ENCODE measurements around the gene ABHD16A.

ABHD16A gene

DNA sequence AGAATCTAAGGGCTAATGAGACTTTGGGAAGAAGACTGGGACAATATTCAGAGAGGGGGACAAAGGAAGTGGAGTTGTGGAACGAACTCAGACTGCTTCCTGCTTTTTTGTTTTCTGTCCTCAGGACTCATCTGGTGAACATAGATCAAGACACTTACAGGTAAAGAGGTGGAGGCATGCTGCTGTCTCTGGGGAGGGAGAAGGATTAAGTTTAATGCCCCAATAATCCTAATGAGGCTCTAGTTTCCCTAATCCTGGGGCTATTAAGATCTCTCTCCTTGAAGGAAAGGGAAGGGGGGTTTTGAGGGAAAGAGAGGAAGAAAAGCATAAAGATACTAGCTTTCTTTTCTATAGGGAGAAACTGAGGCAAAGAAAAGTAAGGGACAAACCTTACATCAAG is 41.3 kb upstream of the ABHD16A start:
- H4K20me1 ChIP-seq (ENCODE audit: insufficient read depth), result no peaks in the 10 kb centered on the region

DNA sequence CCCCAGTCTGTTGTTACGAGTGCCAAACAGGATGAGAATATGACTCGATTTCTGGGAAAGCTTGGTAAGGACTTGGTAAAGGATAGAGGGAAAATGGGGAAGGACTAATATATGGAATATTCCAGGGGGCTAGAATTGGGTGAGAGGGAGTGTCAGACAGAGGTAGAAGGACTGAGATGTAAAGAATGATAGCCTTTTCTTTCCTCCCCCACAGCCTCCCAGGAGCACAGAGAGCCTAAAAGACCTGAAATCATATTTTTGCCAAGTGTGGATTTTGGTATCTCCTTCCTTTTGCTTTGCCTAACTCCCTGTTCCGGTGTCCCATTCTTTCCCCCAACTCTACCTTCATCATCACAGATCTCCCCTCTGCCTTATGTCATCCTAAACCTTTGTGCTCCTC is 39.8 kb upstream of the ABHD16A start:
- TF ChIP-seq, protein P1, sequence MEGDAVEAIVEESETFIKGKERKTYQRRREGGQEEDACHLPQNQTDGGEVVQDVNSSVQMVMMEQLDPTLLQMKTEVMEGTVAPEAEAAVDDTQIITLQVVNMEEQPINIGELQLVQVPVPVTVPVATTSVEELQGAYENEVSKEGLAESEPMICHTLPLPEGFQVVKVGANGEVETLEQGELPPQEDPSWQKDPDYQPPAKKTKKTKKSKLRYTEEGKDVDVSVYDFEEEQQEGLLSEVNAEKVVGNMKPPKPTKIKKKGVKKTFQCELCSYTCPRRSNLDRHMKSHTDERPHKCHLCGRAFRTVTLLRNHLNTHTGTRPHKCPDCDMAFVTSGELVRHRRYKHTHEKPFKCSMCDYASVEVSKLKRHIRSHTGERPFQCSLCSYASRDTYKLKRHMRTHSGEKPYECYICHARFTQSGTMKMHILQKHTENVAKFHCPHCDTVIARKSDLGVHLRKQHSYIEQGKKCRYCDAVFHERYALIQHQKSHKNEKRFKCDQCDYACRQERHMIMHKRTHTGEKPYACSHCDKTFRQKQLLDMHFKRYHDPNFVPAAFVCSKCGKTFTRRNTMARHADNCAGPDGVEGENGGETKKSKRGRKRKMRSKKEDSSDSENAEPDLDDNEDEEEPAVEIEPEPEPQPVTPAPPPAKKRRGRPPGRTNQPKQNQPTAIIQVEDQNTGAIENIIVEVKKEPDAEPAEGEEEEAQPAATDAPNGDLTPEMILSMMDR (conservative IDR thresholded peaks at IDR 0.05; ENCODE audit: low read depth, low read length), result no peak
- peaks cover 12% of the 10 kb centered on the region; the same call in 1 of the 2 replicates for H3K79me2 ChIP-seq (ENCODE audit: insufficient read depth, low read depth)
- no peaks in the 10 kb centered on the region for H3K36me3 ChIP-seq (ENCODE audit: insufficient read depth)
- H4K20me1 ChIP-seq (ENCODE audit: insufficient read depth), result no peaks in the 10 kb centered on the region
- H3K9ac ChIP-seq, result no peak overlapping the region
- H3K4me3 ChIP-seq (IDR thresholded peaks at IDR 0.05; ENCODE audit: insufficient read depth, low read depth, low read length), result no peak overlapping the region
- no peak overlapping the region for H2AFZ ChIP-seq (ENCODE audit: low read depth)
- H3K4me1 ChIP-seq (ENCODE audit: low read depth, poor library complexity, severe bottlenecking), result peaks cover 27% of the 10 kb centered on the region
- no peak overlapping the region for H3K27ac ChIP-seq
- no peaks in the 10 kb centered on the region for H3K27me3 ChIP-seq (ENCODE audit: insufficient read depth, low read depth)
- no peak overlapping the region for H3K4me2 ChIP-seq

More for the DNA sequence above, 41.3 kb upstream of the ABHD16A start:
- Histone ChIP-seq H3K36me3 (ENCODE audit: insufficient read depth) (no peaks in the 10 kb centered on the region), H3K4me2 (no peak overlapping the region), H3K27ac (no peak overlapping the region), H3K4me3 (IDR thresholded peaks at IDR 0.05; ENCODE audit: insufficient read depth, low read depth, low read length) (no peak overlapping the region), H3K79me2 (ENCODE audit: insufficient read depth, low read depth) (peaks cover 12% of the 10 kb centered on the region; the same call in 1 of the 2 replicates), H3K9ac (no peak overlapping the region), H3K4me1 (ENCODE audit: low read depth, poor library complexity, severe bottlenecking) (peaks cover 13% of the 10 kb centered on the region), H2AFZ (ENCODE audit: low read depth) (no peak overlapping the region), H3K27me3 (ENCODE audit: insufficient read depth, low read depth) (no peaks in the 10 kb centered on the region)
- TF ChIP-seq, protein P1 (conservative IDR thresholded peaks at IDR 0.05; ENCODE audit: low read depth, low read length), result no peak

DNA sequence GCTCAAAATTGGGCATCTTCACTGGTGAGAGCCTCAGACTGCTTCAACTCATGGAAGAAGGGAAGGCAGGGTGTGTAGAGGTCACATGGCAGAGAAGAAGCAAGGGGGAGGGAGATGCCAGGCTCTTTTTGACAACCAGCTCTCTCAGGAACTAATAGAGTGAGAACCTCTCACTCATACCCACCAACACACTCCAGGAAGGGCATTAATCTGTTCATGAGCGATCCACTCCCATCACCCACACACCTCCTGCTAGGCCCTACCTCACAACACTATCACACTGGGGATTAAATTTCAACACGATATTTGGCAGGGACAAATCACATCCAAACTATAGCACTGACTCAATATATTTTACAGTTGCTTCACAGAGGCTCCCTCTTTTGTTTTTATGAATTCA is 38.7 kb upstream of the ABHD16A start:
- no peak overlapping the region for H3K4me3 ChIP-seq (IDR thresholded peaks at IDR 0.05; ENCODE audit: insufficient read depth, low read depth, low read length)
- H3K79me2 ChIP-seq (ENCODE audit: insufficient read depth, low read depth), result peaks cover 15% of the 10 kb centered on the region; the same call in 1 of the 2 replicates
- peaks cover 38% of the 10 kb centered on the region for H3K4me1 ChIP-seq (ENCODE audit: low read depth, poor library complexity, severe bottlenecking)
- TF ChIP-seq, protein P1 (conservative IDR thresholded peaks at IDR 0.05; ENCODE audit: low read depth, low read length), result no peak
- H4K20me1 ChIP-seq (ENCODE audit: insufficient read depth), result no peaks in the 10 kb centered on the region
- no peak overlapping the region; the same call in 1 of the 2 replicates for H3K27ac ChIP-seq
- H3K9ac ChIP-seq, result no peak overlapping the region
- H3K36me3 ChIP-seq (ENCODE audit: insufficient read depth), result no peaks in the 10 kb centered on the region
- no peaks in the 10 kb centered on the region for H3K27me3 ChIP-seq (ENCODE audit: insufficient read depth, low read depth)
- no peak overlapping the region for H2AFZ ChIP-seq (ENCODE audit: low read depth)
- H3K4me2 ChIP-seq, result peak overlapping the region; percentile 100; the same call in 1 of the 2 replicates

DNA sequence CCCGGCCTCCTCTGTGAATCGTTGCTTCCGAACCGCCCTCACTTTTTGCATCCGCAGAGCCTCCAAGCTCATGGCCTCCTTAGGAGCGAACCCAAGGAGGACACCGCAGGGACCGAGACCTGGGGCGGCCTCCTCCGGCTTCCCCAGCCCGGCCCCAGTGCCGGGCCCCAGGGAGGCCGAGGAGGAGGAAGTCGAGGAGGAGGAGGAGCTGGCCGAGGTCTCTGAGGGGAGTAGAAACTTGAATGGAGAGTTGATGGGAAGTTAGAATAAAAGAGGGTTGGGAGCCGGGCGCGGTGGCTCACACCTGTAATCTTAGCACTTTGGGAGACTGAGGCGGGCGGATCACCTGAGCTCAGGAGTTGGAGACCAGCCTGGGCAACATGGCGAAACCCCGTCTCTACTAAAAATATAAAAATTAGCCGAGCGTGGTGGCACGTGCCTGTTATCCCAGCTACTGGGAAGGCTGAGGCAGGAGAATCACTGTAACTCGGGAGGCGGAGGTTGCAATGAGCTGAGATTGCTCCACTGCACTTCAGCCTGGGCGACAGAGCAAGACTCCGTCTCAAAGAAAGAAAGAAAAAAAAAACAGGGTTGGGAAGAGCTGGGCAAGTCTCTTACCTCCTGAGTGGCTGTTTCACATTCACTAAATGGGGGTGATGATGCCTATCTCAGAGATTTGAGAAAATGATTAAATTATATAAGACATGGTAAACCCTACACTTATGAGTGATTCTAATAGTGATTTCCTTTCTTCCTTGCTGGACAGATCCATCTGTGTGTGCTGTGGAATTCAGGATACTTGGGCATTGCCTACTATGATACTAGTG is 37.5 kb upstream of the ABHD16A start:
- peak overlapping the region; percentile 100 for H3K9ac ChIP-seq
- no peaks in the 10 kb centered on the region for H3K36me3 ChIP-seq (ENCODE audit: insufficient read depth)
- peak overlapping the region; percentile 60 for H2AFZ ChIP-seq (ENCODE audit: low read depth)
- peak overlapping the region; percentile 100 for H3K27ac ChIP-seq
- H3K4me1 ChIP-seq (ENCODE audit: low read depth, poor library complexity, severe bottlenecking), result peaks cover 41% of the 10 kb centered on the region
- no peak overlapping the region for H3K4me3 ChIP-seq (IDR thresholded peaks at IDR 0.05; ENCODE audit: insufficient read depth, low read depth, low read length)
- H3K27me3 ChIP-seq (ENCODE audit: insufficient read depth, low read depth), result no peaks in the 10 kb centered on the region
- peaks cover 27% of the 10 kb centered on the region for H3K79me2 ChIP-seq (ENCODE audit: insufficient read depth, low read depth)
- TF ChIP-seq, protein P1 (conservative IDR thresholded peaks at IDR 0.05; ENCODE audit: low read depth, low read length), result no peak
- peak overlapping the region; percentile 100 for H3K4me2 ChIP-seq
- no peaks in the 10 kb centered on the region for H4K20me1 ChIP-seq (ENCODE audit: insufficient read depth)

Measured in KMS-11 (cell line).